Measurements from ENCODE around the gene PRM1. TPM values are rescaled to one million over a fixed set of nuclear protein-coding genes. Genes with fewer than 3 reads are reported as not detected.

The PRM1 gene
- total and polyA plus RNA-seq, 2 of the 13 experiments (the other 11 are each of a cell fraction or from before 2014, with no cell fraction given) = not detected

- TF ChIP-seq KMT2A (CRISPR knock-in tag; IDR thresholded peaks at IDR 0.05) = no peak; the same call in none of the 2 replicates
- TF ChIP-seq, protein P1, sequence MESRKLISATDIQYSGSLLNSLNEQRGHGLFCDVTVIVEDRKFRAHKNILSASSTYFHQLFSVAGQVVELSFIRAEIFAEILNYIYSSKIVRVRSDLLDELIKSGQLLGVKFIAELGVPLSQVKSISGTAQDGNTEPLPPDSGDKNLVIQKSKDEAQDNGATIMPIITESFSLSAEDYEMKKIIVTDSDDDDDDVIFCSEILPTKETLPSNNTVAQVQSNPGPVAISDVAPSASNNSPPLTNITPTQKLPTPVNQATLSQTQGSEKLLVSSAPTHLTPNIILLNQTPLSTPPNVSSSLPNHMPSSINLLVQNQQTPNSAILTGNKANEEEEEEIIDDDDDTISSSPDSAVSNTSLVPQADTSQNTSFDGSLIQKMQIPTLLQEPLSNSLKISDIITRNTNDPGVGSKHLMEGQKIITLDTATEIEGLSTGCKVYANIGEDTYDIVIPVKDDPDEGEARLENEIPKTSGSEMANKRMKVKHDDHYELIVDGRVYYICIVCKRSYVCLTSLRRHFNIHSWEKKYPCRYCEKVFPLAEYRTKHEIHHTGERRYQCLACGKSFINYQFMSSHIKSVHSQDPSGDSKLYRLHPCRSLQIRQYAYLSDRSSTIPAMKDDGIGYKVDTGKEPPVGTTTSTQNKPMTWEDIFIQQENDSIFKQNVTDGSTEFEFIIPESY (CRISPR knock-in tag; IDR thresholded peaks at IDR 0.05) = 0 out of 2 replicates have a peak, but pooled peaks have one; percentile 5
- TF ChIP-seq POLR2G (IDR thresholded peaks at IDR 0.05; ENCODE audit: low read depth, low read length) = peak; percentile 49
- TF ChIP-seq, protein P2, sequence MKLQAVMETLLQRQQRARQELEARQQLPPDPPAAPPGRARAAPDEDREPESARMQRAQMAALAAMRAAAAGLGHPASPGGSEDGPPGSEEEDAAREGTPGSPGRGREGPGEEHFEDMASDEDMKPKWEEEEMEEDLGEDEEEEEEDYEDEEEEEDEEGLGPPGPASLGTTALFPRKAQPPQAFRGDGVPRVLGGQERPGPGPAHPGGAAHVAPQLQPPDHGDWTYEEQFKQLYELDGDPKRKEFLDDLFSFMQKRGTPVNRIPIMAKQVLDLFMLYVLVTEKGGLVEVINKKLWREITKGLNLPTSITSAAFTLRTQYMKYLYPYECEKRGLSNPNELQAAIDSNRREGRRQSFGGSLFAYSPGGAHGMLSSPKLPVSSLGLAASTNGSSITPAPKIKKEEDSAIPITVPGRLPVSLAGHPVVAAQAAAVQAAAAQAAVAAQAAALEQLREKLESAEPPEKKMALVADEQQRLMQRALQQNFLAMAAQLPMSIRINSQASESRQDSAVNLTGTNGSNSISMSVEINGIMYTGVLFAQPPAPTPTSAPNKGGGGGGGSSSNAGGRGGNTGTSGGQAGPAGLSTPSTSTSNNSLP (IDR thresholded peaks at IDR 0.05; ENCODE audit: low read depth, low read length) = no peak
- peak; percentile 79 for TF ChIP-seq RBFOX2 (IDR thresholded peaks at IDR 0.05; ENCODE audit: low read depth, low read length)
- TF ChIP-seq, protein P3, sequence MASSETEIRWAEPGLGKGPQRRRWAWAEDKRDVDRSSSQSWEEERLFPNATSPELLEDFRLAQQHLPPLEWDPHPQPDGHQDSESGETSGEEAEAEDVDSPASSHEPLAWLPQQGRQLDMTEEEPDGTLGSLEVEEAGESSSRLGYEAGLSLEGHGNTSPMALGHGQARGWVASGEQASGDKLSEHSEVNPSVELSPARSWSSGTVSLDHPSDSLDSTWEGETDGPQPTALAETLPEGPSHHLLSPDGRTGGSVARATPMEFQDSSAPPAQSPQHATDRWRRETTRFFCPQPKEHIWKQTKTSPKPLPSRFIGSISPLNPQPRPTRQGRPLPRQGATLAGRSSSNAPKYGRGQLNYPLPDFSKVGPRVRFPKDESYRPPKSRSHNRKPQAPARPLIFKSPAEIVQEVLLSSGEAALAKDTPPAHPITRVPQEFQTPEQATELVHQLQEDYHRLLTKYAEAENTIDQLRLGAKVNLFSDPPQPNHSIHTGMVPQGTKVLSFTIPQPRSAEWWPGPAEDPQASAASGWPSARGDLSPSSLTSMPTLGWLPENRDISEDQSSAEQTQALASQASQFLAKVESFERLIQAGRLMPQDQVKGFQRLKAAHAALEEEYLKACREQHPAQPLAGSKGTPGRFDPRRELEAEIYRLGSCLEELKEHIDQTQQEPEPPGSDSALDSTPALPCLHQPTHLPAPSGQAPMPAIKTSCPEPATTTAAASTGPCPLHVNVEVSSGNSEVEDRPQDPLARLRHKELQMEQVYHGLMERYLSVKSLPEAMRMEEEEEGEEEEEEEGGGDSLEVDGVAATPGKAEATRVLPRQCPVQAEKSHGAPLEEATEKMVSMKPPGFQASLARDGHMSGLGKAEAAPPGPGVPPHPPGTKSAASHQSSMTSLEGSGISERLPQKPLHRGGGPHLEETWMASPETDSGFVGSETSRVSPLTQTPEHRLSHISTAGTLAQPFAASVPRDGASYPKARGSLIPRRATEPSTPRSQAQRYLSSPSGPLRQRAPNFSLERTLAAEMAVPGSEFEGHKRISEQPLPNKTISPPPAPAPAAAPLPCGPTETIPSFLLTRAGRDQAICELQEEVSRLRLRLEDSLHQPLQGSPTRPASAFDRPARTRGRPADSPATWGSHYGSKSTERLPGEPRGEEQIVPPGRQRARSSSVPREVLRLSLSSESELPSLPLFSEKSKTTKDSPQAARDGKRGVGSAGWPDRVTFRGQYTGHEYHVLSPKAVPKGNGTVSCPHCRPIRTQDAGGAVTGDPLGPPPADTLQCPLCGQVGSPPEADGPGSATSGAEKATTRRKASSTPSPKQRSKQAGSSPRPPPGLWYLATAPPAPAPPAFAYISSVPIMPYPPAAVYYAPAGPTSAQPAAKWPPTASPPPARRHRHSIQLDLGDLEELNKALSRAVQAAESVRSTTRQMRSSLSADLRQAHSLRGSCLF (CRISPR knock-in tag; IDR thresholded peaks at IDR 0.05; ENCODE audit: borderline replicate concordance) = no peak
- no peak for TF ChIP-seq ADNP (CRISPR knock-in tag; IDR thresholded peaks at IDR 0.05)
- TF ChIP-seq SAFB2 (CRISPR knock-in tag; IDR thresholded peaks at IDR 0.05; ENCODE audit: borderline replicate concordance, low read depth) = peak; percentile 85; the same call in 1 of the 2 replicates
- no peak for TF ChIP-seq SP1 (IDR thresholded peaks at IDR 0.05)
- peak; percentile 22; the same call in 1 of the 2 replicates for TF ChIP-seq SP1 (CRISPR knock-in tag; IDR thresholded peaks at IDR 0.05)
- TF ChIP-seq, protein P4, sequence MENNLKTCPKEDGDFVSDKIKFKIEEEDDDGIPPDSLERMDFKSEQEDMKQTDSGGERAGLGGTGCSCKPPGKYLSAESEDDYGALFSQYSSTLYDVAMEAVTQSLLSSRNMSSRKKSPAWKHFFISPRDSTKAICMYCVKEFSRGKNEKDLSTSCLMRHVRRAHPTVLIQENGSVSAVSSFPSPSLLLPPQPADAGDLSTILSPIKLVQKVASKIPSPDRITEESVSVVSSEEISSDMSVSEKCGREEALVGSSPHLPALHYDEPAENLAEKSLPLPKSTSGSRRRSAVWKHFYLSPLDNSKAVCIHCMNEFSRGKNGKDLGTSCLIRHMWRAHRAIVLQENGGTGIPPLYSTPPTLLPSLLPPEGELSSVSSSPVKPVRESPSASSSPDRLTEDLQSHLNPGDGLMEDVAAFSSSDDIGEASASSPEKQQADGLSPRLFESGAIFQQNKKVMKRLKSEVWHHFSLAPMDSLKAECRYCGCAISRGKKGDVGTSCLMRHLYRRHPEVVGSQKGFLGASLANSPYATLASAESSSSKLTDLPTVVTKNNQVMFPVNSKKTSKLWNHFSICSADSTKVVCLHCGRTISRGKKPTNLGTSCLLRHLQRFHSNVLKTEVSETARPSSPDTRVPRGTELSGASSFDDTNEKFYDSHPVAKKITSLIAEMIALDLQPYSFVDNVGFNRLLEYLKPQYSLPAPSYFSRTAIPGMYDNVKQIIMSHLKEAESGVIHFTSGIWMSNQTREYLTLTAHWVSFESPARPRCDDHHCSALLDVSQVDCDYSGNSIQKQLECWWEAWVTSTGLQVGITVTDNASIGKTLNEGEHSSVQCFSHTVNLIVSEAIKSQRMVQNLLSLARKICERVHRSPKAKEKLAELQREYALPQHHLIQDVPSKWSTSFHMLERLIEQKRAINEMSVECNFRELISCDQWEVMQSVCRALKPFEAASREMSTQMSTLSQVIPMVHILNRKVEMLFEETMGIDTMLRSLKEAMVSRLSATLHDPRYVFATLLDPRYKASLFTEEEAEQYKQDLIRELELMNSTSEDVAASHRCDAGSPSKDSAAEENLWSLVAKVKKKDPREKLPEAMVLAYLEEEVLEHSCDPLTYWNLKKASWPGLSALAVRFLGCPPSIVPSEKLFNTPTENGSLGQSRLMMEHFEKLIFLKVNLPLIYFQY (CRISPR knock-in tag; IDR thresholded peaks at IDR 0.05; ENCODE audit: borderline replicate concordance) = no peak
- peak; percentile 49; the same call in 1 of the 2 replicates for TF ChIP-seq ZFP41 (CRISPR knock-in tag; IDR thresholded peaks at IDR 0.05; ENCODE audit: borderline replicate concordance)
- no peak for TF ChIP-seq CREB3 (CRISPR knock-in tag; IDR thresholded peaks at IDR 0.05)
- no peak for TF ChIP-seq ZBTB1 (CRISPR knock-in tag; IDR thresholded peaks at IDR 0.05; ENCODE audit: borderline replicate concordance)
- TF ChIP-seq MYC (CRISPR knock-in tag; IDR thresholded peaks at IDR 0.05; ENCODE audit: borderline replicate concordance) = peak; percentile 78; the same call in 1 of the 2 replicates
Observed at GRCh38 chr16:11297492-11298142, 16.5 kb upstream of the PRM1 start (continued).
